HUES64 (cell line): ENCODE results near the gene SNX25.
"Not testable (repeated sequence)": the region's sequence is repeated elsewhere in the genome, so short reads cannot be mapped to it uniquely, and the experiment has no call there.

ENCODE experiments used
- H3K27ac ChIP-seq: 2 replicates; pipeline ENCODE4 v1.7.0; 2013; ENCODE audit warnings: low read depth, low read length, inconsistent platforms
- H3K27me3 ChIP-seq: 2 replicates; pipeline ENCODE4 v1.6.1; 2013; ENCODE audit warnings: mild to moderate bottlenecking, low read length; ENCODE audit not compliant: insufficient read depth
- H3K36me3 ChIP-seq: 2 replicates; pipeline ENCODE4 v1.6.1; 2013; ENCODE audit warnings: mild to moderate bottlenecking, low read length; ENCODE audit not compliant: insufficient read depth
- H3K4me1 ChIP-seq: 2 replicates; pipeline ENCODE4 v1.6.1; 2013; ENCODE audit warnings: mild to moderate bottlenecking, low read length, moderate library complexity; ENCODE audit not compliant: insufficient read depth
- H3K4me3 ChIP-seq: 2 replicates; pipeline ENCODE4 v1.5.1; 2013; ENCODE audit warnings: mild to moderate bottlenecking, low read length, moderate library complexity
- H3K9ac ChIP-seq: 2 replicates; pipeline ENCODE4 v1.6.1; 2013; ENCODE audit warnings: mild to moderate bottlenecking, low read depth, low read length
- H3K9me3 ChIP-seq: 2 replicates; pipeline ENCODE4 v1.6.1; 2013; ENCODE audit warnings: low read depth, low read length; ENCODE audit not compliant: insufficient read depth
- whole genome bisulfite sequencing: fragments of 150-250, 120-280 bp; methylation state at CpG from one replicate; pipeline ENCODE4 v1.1.7; 2013; ENCODE audit warnings: missing lambda C conversion rate; 5-methylcytosine and 5-hydroxymethylcytosine counted together

SNX25 gene

GRCh38 chr4:185307136-185307950 is 97.9 kb downstream of the SNX25 start:
- H3K9ac ChIP-seq: peak overlapping the region; percentile 33
- H3K4me1 ChIP-seq: peaks cover 30% of the 10 kb centered on the region
- no peak overlapping the region for H3K4me3 ChIP-seq
- H3K27me3 ChIP-seq: no peaks in the 10 kb centered on the region
- whole genome bisulfite sequencing: 50% methylated on average over 5 of the region's 5 CpGs
- H3K36me3 ChIP-seq: peaks cover 23% of the 10 kb centered on the region
- peak overlapping the region; percentile 97 for H3K27ac ChIP-seq
- no peaks in the 10 kb centered on the region for H3K9me3 ChIP-seq

- WGBS: 93% methylated on average over 4 of the region's 4 CpGs
- Histone ChIP-seq H3K27ac (no peak overlapping the region), H3K4me3 (no peak overlapping the region), H3K27me3 (no peaks in the 10 kb centered on the region), H3K9me3 (no peaks in the 10 kb centered on the region), H3K4me1 (peaks cover 27% of the 10 kb centered on the region), H3K9ac (no peak overlapping the region), H3K36me3 (peaks cover 38% of the 10 kb centered on the region)
Measured at GRCh38 chr4:185309770-185310169, 100.4 kb downstream of the SNX25 start.

GRCh38 chr4:185311113-185311888 is 101.9 kb downstream of the SNX25 start:
- Histone ChIP-seq H3K4me3 (no peak overlapping the region), H3K4me1 (peaks cover 14% of the 10 kb centered on the region), H3K9ac (no peak overlapping the region), H3K27me3 (no peaks in the 10 kb centered on the region), H3K27ac (no peak overlapping the region), H3K9me3 (no peaks in the 10 kb centered on the region), H3K36me3 (peaks cover 38% of the 10 kb centered on the region)
- WGBS: 91% methylated on average over 5 of the region's 5 CpGs

- Histone ChIP-seq H3K4me3 (no peak overlapping the region), H3K27ac (no peak overlapping the region), H3K36me3 (peaks cover 38% of the 10 kb centered on the region), H3K4me1 (peaks cover 4% of the 10 kb centered on the region; the same call in 1 of the 2 replicates), H3K9me3 (no peaks in the 10 kb centered on the region), H3K9ac (no peak overlapping the region), H3K27me3 (no peaks in the 10 kb centered on the region)
- WGBS: 93% methylated on average over 5 of the region's 5 CpGs
Measured at GRCh38 chr4:185312699-185313098, 103.3 kb downstream of the SNX25 start.

GRCh38 chr4:185317462-185317861 is 108.1 kb downstream of the SNX25 start:
- H3K4me3 ChIP-seq, H3K9ac ChIP-seq, H3K27ac ChIP-seq, H3K9me3 ChIP-seq, H3K27me3 ChIP-seq: not testable (repeated sequence)
- peaks cover 13% of the 10 kb centered on the region for H3K4me1 ChIP-seq
- 90% methylated on average over 3 of the region's 3 CpGs for WGBS
- peaks cover 34% of the 10 kb centered on the region for H3K36me3 ChIP-seq

GRCh38 chr4:185317880-185318279 is 108.5 kb downstream of the SNX25 start:
- H3K4me1 ChIP-seq: peaks cover 13% of the 10 kb centered on the region
- H3K9me3 ChIP-seq: peaks cover 4% of the 10 kb centered on the region; the same call in 1 of the 2 replicates
- peak overlapping the region; percentile 93 for H3K27ac ChIP-seq
- H3K36me3 ChIP-seq: peaks cover 34% of the 10 kb centered on the region
- H3K9ac ChIP-seq: peak overlapping the region; percentile 44; the same call in 1 of the 2 replicates
- WGBS: no CpG with 5 or more reads among the region's 1 CpG
- H3K27me3 ChIP-seq: no peaks in the 10 kb centered on the region
- H3K4me3 ChIP-seq: no peak overlapping the region

- peak overlapping the region; percentile 93 for H3K27ac ChIP-seq
- H3K36me3 ChIP-seq: peaks cover 34% of the 10 kb centered on the region
- peak overlapping the region; percentile 17; the same call in 1 of the 2 replicates for H3K4me3 ChIP-seq
- peaks cover 12% of the 10 kb centered on the region for H3K9me3 ChIP-seq
- H3K9ac ChIP-seq: peak overlapping the region; percentile 44
- 0% methylated on average over 1 of the region's 2 CpGs for WGBS
- H3K4me1 ChIP-seq: peaks cover 13% of the 10 kb centered on the region
- H3K27me3 ChIP-seq: no peaks in the 10 kb centered on the region
Measured at GRCh38 chr4:185318679-185319078, 109.3 kb downstream of the SNX25 start.

- 91% methylated on average over 2 of the region's 2 CpGs for WGBS
- peaks cover 39% of the 10 kb centered on the region for H3K36me3 ChIP-seq
Measured at GRCh38 chr4:185322803-185323202, 113.4 kb downstream of the SNX25 start.

GRCh38 chr4:185323606-185324005 is 114.2 kb downstream of the SNX25 start:
- Histone ChIP-seq H3K9me3 (peaks cover 24% of the 10 kb centered on the region), H3K4me1 (peaks cover under 1% of the 10 kb centered on the region; the same call in 1 of the 2 replicates)
- no CpG with 5 or more reads among the region's 1 CpG for WGBS

More at GRCh38 chr4:185322803-185323202, 113.4 kb downstream of the SNX25 start:
- Histone ChIP-seq H3K27me3 (no peaks in the 10 kb centered on the region), H3K9ac (no peak overlapping the region), H3K9me3 (peaks cover 20% of the 10 kb centered on the region), H3K4me1 (peaks cover 8% of the 10 kb centered on the region), H3K4me3 (no peak overlapping the region), H3K27ac (no peak overlapping the region)

GRCh38 chr4:185324361-185324760 is 115.0 kb downstream of the SNX25 start:
- not testable (repeated sequence) for H3K4me1 ChIP-seq, H3K9ac ChIP-seq, H3K27ac ChIP-seq, H3K4me3 ChIP-seq, H3K27me3 ChIP-seq
- Histone ChIP-seq H3K9me3 (peaks cover 30% of the 10 kb centered on the region), H3K36me3 (peaks cover 46% of the 10 kb centered on the region)
- 94% methylated on average over 6 of the region's 6 CpGs for WGBS

More at GRCh38 chr4:185323606-185324005, 114.2 kb downstream of the SNX25 start:
- Histone ChIP-seq H3K27me3 (no peaks in the 10 kb centered on the region), H3K4me3 (no peak overlapping the region), H3K27ac (no peak overlapping the region), H3K9ac (no peak overlapping the region), H3K36me3 (peaks cover 41% of the 10 kb centered on the region)

GRCh38 chr4:185325721-185326120 is 116.3 kb downstream of the SNX25 start:
- 81% methylated on average over 1 of the region's 1 CpG for WGBS
- H3K27me3 ChIP-seq, H3K27ac ChIP-seq, H3K9ac ChIP-seq, H3K4me3 ChIP-seq, H3K4me1 ChIP-seq: not testable (repeated sequence)
- Histone ChIP-seq H3K36me3 (peaks cover 50% of the 10 kb centered on the region), H3K9me3 (peaks cover 39% of the 10 kb centered on the region)
